Gastrocnemius medialis (tissue), 4 donors: ENCODE data around the gene GPR157.

Experiments used
- POLR2A ChIP-seq, 2 donors: fragments of 450-650 bp; IDR thresholded peaks; one replicate each; pipeline ENCODE4 v1.6.1; 2017; ENCODE audit warnings: antibody characterized with exemption in 2 of 2, mild to moderate bottlenecking in 2 of 2, moderate library complexity in 2 of 2
- TF ChIP-seq, protein P1 (sequence below), 5 experiments: fragments of 450-650 bp in 3 of 5; fragments of 200-600 bp in 2 of 5; sonication (generic) in 2 of 5; IDR thresholded peaks in 4 of 5; conservative IDR thresholded peaks in 1 of 5; 1 replicate in 4 of 5; 2 replicates in 1 of 5; pipeline ENCODE4 v1.5.1; 2016 to 2019; ENCODE audit warnings: antibody characterized with exemption in 5 of 5, mild to moderate bottlenecking in 3 of 5, moderate library complexity in 3 of 5

DNA sequence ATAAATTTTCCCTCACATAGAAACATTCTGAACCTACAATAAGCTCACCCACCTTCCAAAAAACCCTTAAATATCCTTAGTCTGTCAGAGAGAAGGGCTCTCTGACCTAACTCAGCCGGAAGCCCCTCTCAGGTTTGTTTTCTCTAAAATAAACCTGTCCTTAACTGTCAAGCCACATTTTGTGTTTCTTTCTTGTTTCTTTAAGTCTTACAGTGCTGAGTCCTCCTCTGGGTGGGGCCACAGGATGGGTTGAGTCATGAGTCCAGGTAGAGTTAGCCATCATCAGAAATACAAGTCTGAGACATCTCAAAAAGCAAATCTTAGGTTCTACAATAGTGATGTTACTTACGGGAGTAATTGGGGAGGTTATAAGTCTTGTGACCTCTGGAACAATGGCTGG, 33.1 kb downstream of the GPR157 start:
- no peak for TF ChIP-seq POLR2A (IDR thresholded peaks at IDR 0.05)
- TF ChIP-seq, protein P1, sequence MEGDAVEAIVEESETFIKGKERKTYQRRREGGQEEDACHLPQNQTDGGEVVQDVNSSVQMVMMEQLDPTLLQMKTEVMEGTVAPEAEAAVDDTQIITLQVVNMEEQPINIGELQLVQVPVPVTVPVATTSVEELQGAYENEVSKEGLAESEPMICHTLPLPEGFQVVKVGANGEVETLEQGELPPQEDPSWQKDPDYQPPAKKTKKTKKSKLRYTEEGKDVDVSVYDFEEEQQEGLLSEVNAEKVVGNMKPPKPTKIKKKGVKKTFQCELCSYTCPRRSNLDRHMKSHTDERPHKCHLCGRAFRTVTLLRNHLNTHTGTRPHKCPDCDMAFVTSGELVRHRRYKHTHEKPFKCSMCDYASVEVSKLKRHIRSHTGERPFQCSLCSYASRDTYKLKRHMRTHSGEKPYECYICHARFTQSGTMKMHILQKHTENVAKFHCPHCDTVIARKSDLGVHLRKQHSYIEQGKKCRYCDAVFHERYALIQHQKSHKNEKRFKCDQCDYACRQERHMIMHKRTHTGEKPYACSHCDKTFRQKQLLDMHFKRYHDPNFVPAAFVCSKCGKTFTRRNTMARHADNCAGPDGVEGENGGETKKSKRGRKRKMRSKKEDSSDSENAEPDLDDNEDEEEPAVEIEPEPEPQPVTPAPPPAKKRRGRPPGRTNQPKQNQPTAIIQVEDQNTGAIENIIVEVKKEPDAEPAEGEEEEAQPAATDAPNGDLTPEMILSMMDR (IDR thresholded peaks at IDR 0.05 in 4 of 5, conservative IDR thresholded peaks at IDR 0.05 in 1 of 5) = no peak
